SU-DHL-6 (cell line): ENCODE measurements around the gene SIL1.

Source experiments
- H2AFZ ChIP-seq: fragments of 200-600 bp; sonication (generic); 2 replicates; pipeline ENCODE4 v1.6.1; 2014; ENCODE audit warnings: low read depth, mild to moderate bottlenecking, moderate library complexity, mixed read lengths, antibody characterized with exemption, low read length; ENCODE audit not compliant: severe bottlenecking
- H3F3A ChIP-seq: fragments of 200-600 bp; shearing (Covaris generic); 2 replicates; pipeline ENCODE4 v1.6.0; 2016; ENCODE audit warnings: antibody characterized with exemption, mild to moderate bottlenecking; ENCODE audit not compliant: insufficient read depth
- H3K27ac ChIP-seq: fragments of 200-600 bp; sonication (generic); 2 replicates; pipeline ENCODE4 v1.5.1; 2016; ENCODE audit warnings: low read depth, mild to moderate bottlenecking, low read length, moderate library complexity, mixed read lengths
- H3K27me3 ChIP-seq: fragments of 200-600 bp; sonication (generic), shearing (Covaris generic); 2 replicates; pipeline ENCODE4 v1.6.0; 2014; ENCODE audit warnings: mild to moderate bottlenecking, low read length
- H3K36me3 ChIP-seq: fragments of 200-600 bp; sonication (generic); 2 replicates; pipeline ENCODE4 v1.6.1; 2014; ENCODE audit warnings: mild to moderate bottlenecking, low read length, mixed read lengths
- H3K4me2 ChIP-seq: fragments of 300-600, 200-600 bp; shearing (Covaris generic), sonication (generic); 2 replicates; pipeline ENCODE4 v1.6.0; 2014; ENCODE audit warnings: low read length, low read depth, mild to moderate bottlenecking; ENCODE audit not compliant: poor library complexity, severe bottlenecking
- H3K4me3 ChIP-seq: fragments of 200-600 bp; sonication (generic); 2 replicates; pipeline ENCODE4 v1.5.1; 2014; ENCODE audit warnings: antibody characterized with exemption, low read length, mild to moderate bottlenecking, mixed read lengths; ENCODE audit not compliant: insufficient read depth, poor library complexity, severe bottlenecking
- H3K79me2 ChIP-seq: fragments of 200-600 bp; sonication (generic); 2 replicates; pipeline ENCODE4 v1.6.1; 2014; ENCODE audit warnings: mild to moderate bottlenecking, low read length, moderate library complexity; ENCODE audit not compliant: insufficient read depth
- H3K9ac ChIP-seq: fragments of 200-600 bp; sonication (generic); 2 replicates; pipeline ENCODE4 v1.7.0; 2014; ENCODE audit warnings: mild to moderate bottlenecking, low read length
- H3K9me2 ChIP-seq: fragments of 200-600 bp; sonication (generic); replicated peaks from 2 replicates; pipeline ENCODE4 v1.6.1; 2014; ENCODE audit warnings: low read length; ENCODE audit not compliant: insufficient read depth
- H3K9me3 ChIP-seq: fragments of 200-600 bp; sonication (generic); 2 replicates; pipeline ENCODE4 v1.6.1; 2014; ENCODE audit warnings: low read length, mixed read lengths; ENCODE audit not compliant: insufficient read depth
- H4K20me1 ChIP-seq: fragments of 200-600 bp; sonication (generic); 2 replicates; pipeline ENCODE4 v1.6.1; 2014; ENCODE audit warnings: low read depth, mild to moderate bottlenecking, antibody characterized with exemption, low read length, moderate library complexity, mixed read lengths
- EZH2phosphoT487 ChIP-seq: fragments of 200-600 bp; sonication (generic), shearing (Covaris generic); conservative IDR thresholded peaks from 2 replicates; pipeline ENCODE4 v1.6.1; 2018; ENCODE audit warnings: mild to moderate bottlenecking, antibody characterized with exemption, low read length, moderate library complexity, mixed read lengths
- TF ChIP-seq, protein P1 (sequence below): fragments of 200-600 bp; sonication (generic); IDR thresholded peaks from one replicate; pipeline ENCODE4 v1.5.1; 2017; ENCODE audit warnings: antibody characterized with exemption, mild to moderate bottlenecking, low read length, moderate library complexity; ENCODE audit not compliant: insufficient read depth, poor library complexity, severe bottlenecking

The SIL1 gene

DNA sequence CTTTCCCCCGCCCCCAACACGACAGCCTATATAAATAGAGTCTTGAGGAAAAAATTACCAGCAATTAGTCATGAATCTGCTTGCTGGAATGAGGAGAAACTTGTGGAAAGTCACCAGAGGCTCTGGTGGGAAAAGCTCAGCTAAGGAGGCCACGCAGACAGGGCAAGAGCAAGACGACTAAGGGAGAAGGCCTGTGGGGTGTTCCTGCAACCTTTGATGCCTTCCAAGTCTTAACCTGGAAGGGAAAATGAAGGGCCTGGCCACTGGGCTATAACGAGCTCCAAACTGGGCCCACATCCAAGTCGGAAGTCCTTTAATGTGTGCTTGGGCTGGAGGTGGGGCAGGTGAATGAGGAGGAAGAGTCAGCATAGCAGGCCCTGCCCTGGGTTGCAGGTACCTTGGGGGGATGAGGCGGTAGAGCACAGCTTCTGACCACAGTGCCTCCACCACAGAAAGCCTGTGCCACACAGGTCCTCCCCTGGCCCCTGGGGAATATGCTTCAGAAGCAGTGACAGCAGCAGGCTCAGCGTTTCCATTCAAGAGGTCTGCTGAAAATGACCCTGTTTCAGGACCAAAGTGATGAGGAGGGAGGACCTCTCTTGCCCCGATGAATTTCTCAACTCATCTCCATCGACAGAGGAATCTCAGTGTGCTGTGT is 230.2 kb downstream of the SIL1 start:
- H3K79me2 ChIP-seq: no peaks in the 10 kb centered on the region
- H3K9ac ChIP-seq: no peak overlapping the region
- H3K36me3 ChIP-seq: no peaks in the 10 kb centered on the region
- H3F3A ChIP-seq: no peaks in the 10 kb centered on the region
- H2AFZ ChIP-seq: no peak overlapping the region
- no peaks in the 10 kb centered on the region for H3K9me2 ChIP-seq
- no peak overlapping the region for H3K4me3 ChIP-seq
- H3K9me3 ChIP-seq: no peaks in the 10 kb centered on the region
- no peak overlapping the region for H3K4me2 ChIP-seq
- H3K27ac ChIP-seq: no peak overlapping the region
- H4K20me1 ChIP-seq: no peaks in the 10 kb centered on the region
- no peak for TF ChIP-seq EZH2phosphoT487
- TF ChIP-seq, protein P1, sequence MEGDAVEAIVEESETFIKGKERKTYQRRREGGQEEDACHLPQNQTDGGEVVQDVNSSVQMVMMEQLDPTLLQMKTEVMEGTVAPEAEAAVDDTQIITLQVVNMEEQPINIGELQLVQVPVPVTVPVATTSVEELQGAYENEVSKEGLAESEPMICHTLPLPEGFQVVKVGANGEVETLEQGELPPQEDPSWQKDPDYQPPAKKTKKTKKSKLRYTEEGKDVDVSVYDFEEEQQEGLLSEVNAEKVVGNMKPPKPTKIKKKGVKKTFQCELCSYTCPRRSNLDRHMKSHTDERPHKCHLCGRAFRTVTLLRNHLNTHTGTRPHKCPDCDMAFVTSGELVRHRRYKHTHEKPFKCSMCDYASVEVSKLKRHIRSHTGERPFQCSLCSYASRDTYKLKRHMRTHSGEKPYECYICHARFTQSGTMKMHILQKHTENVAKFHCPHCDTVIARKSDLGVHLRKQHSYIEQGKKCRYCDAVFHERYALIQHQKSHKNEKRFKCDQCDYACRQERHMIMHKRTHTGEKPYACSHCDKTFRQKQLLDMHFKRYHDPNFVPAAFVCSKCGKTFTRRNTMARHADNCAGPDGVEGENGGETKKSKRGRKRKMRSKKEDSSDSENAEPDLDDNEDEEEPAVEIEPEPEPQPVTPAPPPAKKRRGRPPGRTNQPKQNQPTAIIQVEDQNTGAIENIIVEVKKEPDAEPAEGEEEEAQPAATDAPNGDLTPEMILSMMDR: no peak
- no peaks in the 10 kb centered on the region for H3K27me3 ChIP-seq

DNA sequence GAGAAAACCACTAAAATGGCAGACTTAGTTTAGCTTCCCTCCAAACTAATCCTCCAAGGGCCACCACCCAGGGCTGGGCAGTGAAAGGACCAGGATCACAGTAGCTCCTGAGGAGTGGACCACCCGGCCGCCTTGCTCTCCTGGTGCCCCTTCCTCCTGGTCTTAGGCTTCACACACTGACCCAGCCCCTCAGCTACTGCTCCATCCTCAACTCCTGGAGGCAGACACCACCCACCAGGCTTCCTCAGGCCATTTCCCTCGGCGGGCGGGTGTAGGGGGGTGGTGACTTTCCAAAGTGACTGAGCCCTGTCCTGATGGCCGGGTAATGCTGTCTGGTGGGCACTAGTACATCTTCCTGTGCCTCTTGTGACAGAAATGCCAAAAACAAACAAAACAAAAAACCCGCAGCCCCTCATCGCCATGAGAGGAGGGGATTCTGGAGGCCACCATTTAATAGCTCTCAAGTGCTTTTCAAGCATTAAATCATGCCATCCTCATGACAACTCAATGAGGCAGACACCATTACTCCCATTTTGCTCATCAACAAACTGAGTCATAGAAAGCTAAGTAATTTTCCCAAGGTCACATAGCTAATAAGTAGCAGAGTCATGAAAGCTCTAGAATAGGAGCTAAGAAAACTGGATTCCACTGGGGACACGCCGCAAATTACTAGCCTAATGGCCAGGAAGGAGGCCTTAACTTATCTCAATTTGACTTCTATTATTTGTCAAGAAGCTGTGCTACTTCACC is 231.8 kb downstream of the SIL1 start:
- H4K20me1 ChIP-seq: no peaks in the 10 kb centered on the region
- H3F3A ChIP-seq: no peaks in the 10 kb centered on the region
- H3K4me2 ChIP-seq: no peak overlapping the region
- no peaks in the 10 kb centered on the region for H3K79me2 ChIP-seq
- TF ChIP-seq, protein P1: no peak
- no peak for TF ChIP-seq EZH2phosphoT487
- no peak overlapping the region for H3K27ac ChIP-seq
- no peak overlapping the region for H3K9ac ChIP-seq
- no peaks in the 10 kb centered on the region for H3K9me3 ChIP-seq
- H2AFZ ChIP-seq: no peak overlapping the region
- no peaks in the 10 kb centered on the region for H3K9me2 ChIP-seq
- no peaks in the 10 kb centered on the region for H3K27me3 ChIP-seq
- no peaks in the 10 kb centered on the region for H3K36me3 ChIP-seq
- no peak overlapping the region for H3K4me3 ChIP-seq

DNA sequence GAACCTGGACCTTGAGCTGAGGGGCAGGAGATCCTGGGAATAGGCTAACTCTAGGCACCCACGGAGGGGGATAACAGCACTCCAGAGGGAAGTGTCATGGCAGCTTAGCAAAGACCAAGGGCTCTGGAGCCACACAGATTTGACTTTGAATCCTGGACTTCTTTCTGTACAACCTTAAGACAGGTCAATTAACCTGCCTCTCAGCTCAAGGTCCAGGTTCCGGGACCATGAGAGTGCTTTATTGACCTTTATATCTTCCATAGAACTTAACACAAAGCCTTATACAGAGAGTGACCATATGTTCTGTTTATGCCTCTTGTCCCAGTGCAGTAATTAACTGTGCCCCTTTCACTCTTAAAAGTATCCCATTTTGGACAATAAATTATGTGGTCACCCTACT is 232.5 kb downstream of the SIL1 start:
- Histone ChIP-seq H3K9me3 (no peaks in the 10 kb centered on the region), H3F3A (no peaks in the 10 kb centered on the region), H3K9me2 (no peaks in the 10 kb centered on the region), H3K4me3 (no peak overlapping the region), H3K27me3 (no peaks in the 10 kb centered on the region), H3K79me2 (no peaks in the 10 kb centered on the region), H3K9ac (no peak overlapping the region), H3K27ac (no peak overlapping the region), H2AFZ (no peak overlapping the region), H4K20me1 (no peaks in the 10 kb centered on the region), H3K36me3 (no peaks in the 10 kb centered on the region), H3K4me2 (no peak overlapping the region)
- TF ChIP-seq, protein P1: no peak
- TF ChIP-seq EZH2phosphoT487: no peak
